ENCODE results near the gene WNT4. TPM values are rescaled to one million over a fixed set of nuclear protein-coding genes. Genes with fewer than 3 reads are reported as not detected.

Gene WNT4
- total RNA-seq (not detected), total RNA-seq (0 to 0.30 (median 0) reads per million in 172 experiments)
- polyA plus RNA-seq (2013, experiment 1 of 2): 0.05 TPM
- polyA plus RNA-seq (2013, experiment 2 of 2): 0.24 TPM

- H3K27me3 ChIP-seq (ENCODE audit: control insufficient read depth in 1 of 2, insufficient read depth in 2 of 2, low read length in 2 of 2): peaks cover 48 to 55% of the 10 kb centered on the region in 2 experiments
- no peak within 1 kb of the TSS for H3K27ac ChIP-seq (ENCODE audit: low read depth in 1 of 2, low read length in 2 of 2)
- intact Hi-C loops (cut with DNase I, micrococcal nuclease): no loop called here
- Mint-ChIP-seq H3K27me3 (peaks cover 66% of the 10 kb centered on the region), H3K36me3 (ENCODE audit: low read depth) (no peaks in the 10 kb centered on the region), H3K27ac (no peak within 1 kb of the TSS), H3K4me1 (ENCODE audit: low read depth) (peaks cover 11% of the 10 kb centered on the region), H3K4me3 (peak within 1 kb of the TSS; percentile 81), H3K9me3 (no peaks in the 10 kb centered on the region)
- no peak for TF ChIP-seq CTCF (IDR thresholded peaks at IDR 0.05)
- ChIA-PET CTCF (interaction anchor here (1.0 kb wide), 1 partner anchor 119 kb away, joined by 3 read pairs; no protein-coding TSS in a partner anchor), POLR2A (interaction anchor here (1.8 kb wide), 1 partner anchor 54 kb away, joined by 4 read pairs; no protein-coding TSS in a partner anchor)
- H3K4me3 ChIP-seq (ENCODE audit: low read length): no peak within 1 kb of the TSS
- H3K36me3 ChIP-seq (ENCODE audit: insufficient read depth, low read length): no peaks in the 10 kb centered on the region
- H3K4me1 ChIP-seq (ENCODE audit: insufficient read depth, low read length): peaks cover 14% of the 10 kb centered on the region
- peak in 7 of 14 experiments; percentile 9 to 67 (median 32) for DNase-seq
- H3K9me3 ChIP-seq (ENCODE audit: control insufficient read depth in 1 of 2, insufficient read depth in 1 of 2, low read length in 2 of 2): peaks cover 0 to 28% of the 10 kb centered on the region in 2 experiments
- ATAC-seq (ENCODE audit: poor library complexity): peak; percentile 70
Observed at GRCh38 chr1:22143065-22144033, at the start of gene WNT4. WNT4 (minus strand) TSS chr1:22143097; CDS start chr1:22142922, 175 bp downstream.

GRCh38 chr1:22190731-22191130 is 47.8 kb upstream of the WNT4 start:
- H3K9me3 Mint-ChIP-seq: no peaks in the 10 kb centered on the region
- no peaks in the 10 kb centered on the region for H3K36me3 ChIP-seq (ENCODE audit: insufficient read depth, low read length)
- no peak overlapping the region for H3K4me3 Mint-ChIP-seq
- H3K27me3 Mint-ChIP-seq: peaks cover 25% of the 10 kb centered on the region
- intact Hi-C loops (cut with DNase I, micrococcal nuclease): no loop called here
- no peaks in the 10 kb centered on the region for H3K4me1 Mint-ChIP-seq (ENCODE audit: low read depth)
- peaks cover 0 to 6% of the 10 kb centered on the region in 2 experiments for H3K27me3 ChIP-seq (ENCODE audit: control insufficient read depth in 1 of 2, insufficient read depth in 2 of 2, low read length in 2 of 2)
- H3K4me3 ChIP-seq (ENCODE audit: low read length): no peak overlapping the region
- POLR2A ChIA-PET: no interaction called here
- DNase-seq: no peak
- H3K27ac ChIP-seq (ENCODE audit: low read depth in 1 of 2, low read length in 2 of 2): no peak overlapping the region
- ATAC-seq (ENCODE audit: poor library complexity): no peak
- no peaks in the 10 kb centered on the region for H3K36me3 Mint-ChIP-seq (ENCODE audit: low read depth)
- H3K9me3 ChIP-seq (ENCODE audit: control insufficient read depth in 1 of 2, insufficient read depth in 1 of 2, low read length in 2 of 2): peaks cover 0 to 5% of the 10 kb centered on the region in 2 experiments
- TF ChIP-seq CTCF (IDR thresholded peaks at IDR 0.05): no peak
- CTCF ChIA-PET: no interaction called here
- H3K27ac Mint-ChIP-seq: no peak overlapping the region
- H3K4me1 ChIP-seq (ENCODE audit: insufficient read depth, low read length): no peaks in the 10 kb centered on the region

- peaks cover 0 to 8% of the 10 kb centered on the region in 2 experiments for H3K27me3 ChIP-seq (ENCODE audit: control insufficient read depth in 1 of 2, insufficient read depth in 2 of 2, low read length in 2 of 2)
- Mint-ChIP-seq H3K27me3 (peaks cover 27% of the 10 kb centered on the region), H3K27ac (no peak overlapping the region), H3K4me1 (ENCODE audit: low read depth) (no peaks in the 10 kb centered on the region), H3K36me3 (ENCODE audit: low read depth) (no peaks in the 10 kb centered on the region), H3K4me3 (no peak overlapping the region), H3K9me3 (no peaks in the 10 kb centered on the region)
- intact Hi-C loops (cut with DNase I, micrococcal nuclease): no loop called here
- peaks cover 0 to 5% of the 10 kb centered on the region in 2 experiments for H3K9me3 ChIP-seq (ENCODE audit: control insufficient read depth in 1 of 2, insufficient read depth in 1 of 2, low read length in 2 of 2)
- H3K4me1 ChIP-seq (ENCODE audit: insufficient read depth, low read length): no peaks in the 10 kb centered on the region
- ChIA-PET POLR2A (no interaction called here), CTCF (no interaction called here)
- no peak overlapping the region for H3K4me3 ChIP-seq (ENCODE audit: low read length)
- DNase-seq (no peak), ATAC-seq (ENCODE audit: poor library complexity) (no peak)
- no peak for TF ChIP-seq CTCF (IDR thresholded peaks at IDR 0.05)
- no peaks in the 10 kb centered on the region for H3K36me3 ChIP-seq (ENCODE audit: insufficient read depth, low read length)
- no peak overlapping the region for H3K27ac ChIP-seq (ENCODE audit: low read depth in 1 of 2, low read length in 2 of 2)
Observed at GRCh38 chr1:22190251-22190650, 47.4 kb upstream of the WNT4 start.

Measured in CD4-positive, alpha-beta T cell (primary cell).